Measurements from ENCODE around the gene RIPPLY3. TPM values are rescaled to one million over a fixed set of nuclear protein-coding genes. Genes with fewer than 3 reads are reported as not detected.
"Not testable (repeated sequence)": the region's sequence is repeated elsewhere in the genome, so short reads cannot be mapped to it uniquely, and the experiment has no call there.

The RIPPLY3 gene
- total and polyA plus RNA-seq, 2 donors, result 0.05 to 0.16 TPM

DNA sequence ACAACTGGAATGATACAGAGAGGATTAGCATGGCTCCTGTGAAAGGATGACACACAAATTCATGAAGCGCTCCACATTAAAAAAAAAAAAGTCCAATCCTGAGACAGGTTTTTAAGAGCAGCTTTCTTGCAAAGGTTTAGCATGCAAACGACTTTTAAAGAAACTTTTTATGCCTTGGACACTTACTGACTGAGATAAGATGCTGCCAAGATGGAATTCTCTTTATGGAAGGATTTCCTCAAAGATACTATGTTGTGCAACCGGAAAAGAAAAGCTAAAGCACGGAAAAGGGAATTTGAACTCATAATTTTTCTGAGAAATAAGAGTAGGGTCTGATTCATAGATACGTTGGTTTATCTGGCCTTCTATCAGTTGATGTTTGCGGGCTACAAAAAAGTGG lies 39.1 kb downstream of the RIPPLY3 start:
- no peaks in the 10 kb centered on the region for H3K36me3 ChIP-seq (ENCODE audit: control insufficient read depth in 2 of 2, insufficient read depth in 2 of 2, low read length in 1 of 2)

DNA sequence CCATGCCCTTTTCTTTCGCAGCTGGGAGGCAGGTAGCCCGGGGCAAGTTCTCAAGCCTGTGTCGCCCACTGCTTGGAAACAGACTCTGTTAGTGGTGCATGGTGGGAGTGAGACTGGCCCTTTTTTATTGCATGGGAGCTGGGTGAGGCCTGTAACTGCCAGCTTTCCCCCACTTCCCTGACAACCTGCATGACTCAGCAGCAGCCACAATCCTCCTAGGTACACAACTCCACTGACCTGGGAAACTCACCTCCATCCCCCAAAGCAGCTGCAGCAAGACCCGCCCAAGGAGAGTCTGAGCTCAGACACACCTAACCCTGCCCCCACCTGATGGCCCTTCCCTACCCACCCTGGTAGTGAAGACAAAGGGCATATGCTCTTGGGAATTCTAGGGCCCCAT lies 40.6 kb downstream of the RIPPLY3 start:
- 97% methylated on average over 4 of the region's 4 CpGs for WGBS
- no peaks in the 10 kb centered on the region for H3K27me3 ChIP-seq (ENCODE audit: control insufficient read depth in 2 of 2, insufficient read depth in 1 of 2, low read length in 1 of 2)
- H3K4me3 ChIP-seq (ENCODE audit: low read length in 2 of 2), result no peak overlapping the region
- no peaks in the 10 kb centered on the region for H3K36me3 ChIP-seq (ENCODE audit: control insufficient read depth in 2 of 2, insufficient read depth in 2 of 2, low read length in 1 of 2)
- no peak for DNase-seq (ENCODE audit: low read depth in 6 of 9, low spot score in 9 of 9)
- no peaks in the 10 kb centered on the region for H3K9me3 ChIP-seq (ENCODE audit: control insufficient read depth in 2 of 2, insufficient read depth in 1 of 2, low read length in 1 of 2)
- no peak overlapping the region for H3K27ac ChIP-seq (ENCODE audit: low read depth in 1 of 2, low read length in 1 of 2)
- peaks cover 0 to 16% of the 10 kb centered on the region in 2 donors for H3K4me1 ChIP-seq (ENCODE audit: control insufficient read depth in 2 of 2, insufficient read depth in 2 of 2, low read length in 2 of 2)

More for the DNA sequence above, 39.1 kb downstream of the RIPPLY3 start:
- Histone ChIP-seq H3K9me3 (ENCODE audit: control insufficient read depth in 2 of 2, insufficient read depth in 1 of 2, low read length in 1 of 2) (no peaks in the 10 kb centered on the region), H3K27ac (ENCODE audit: low read depth in 1 of 2, low read length in 1 of 2) (no peak overlapping the region), H3K27me3 (ENCODE audit: control insufficient read depth in 2 of 2, insufficient read depth in 1 of 2, low read length in 1 of 2) (no peaks in the 10 kb centered on the region), H3K4me1 (ENCODE audit: control insufficient read depth in 2 of 2, insufficient read depth in 2 of 2, low read length in 2 of 2) (peaks cover 0 to 16% of the 10 kb centered on the region in 2 donors), H3K4me3 (ENCODE audit: low read length in 2 of 2) (no peak overlapping the region)
- DNase-seq (ENCODE audit: low read depth in 6 of 9, low spot score in 9 of 9), result no peak
- 64% methylated on average over 6 of the region's 6 CpGs for WGBS

DNA sequence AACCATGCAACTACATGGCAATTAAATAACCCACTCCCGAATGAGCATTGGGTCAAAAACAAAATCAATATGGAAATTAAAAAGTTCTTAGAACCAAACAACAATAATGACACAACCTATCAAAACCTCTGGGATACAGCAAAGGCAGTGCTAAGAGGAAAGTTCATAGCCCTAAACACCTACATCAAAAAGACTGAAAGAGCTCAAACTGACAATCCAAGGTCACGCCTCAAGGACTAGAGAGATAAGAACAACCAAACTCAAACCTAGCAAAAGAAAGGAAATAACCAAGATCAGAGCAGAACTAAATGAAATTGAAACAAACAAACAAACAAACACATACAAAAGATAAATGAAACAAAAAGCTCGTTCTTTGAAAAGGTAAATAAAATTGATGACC lies 43.2 kb downstream of the RIPPLY3 start:
- WGBS, result 88% methylated on average over 3 of the region's 3 CpGs
- not testable (repeated sequence) for H3K27ac ChIP-seq (ENCODE audit: low read depth in 1 of 2, low read length in 1 of 2); H3K36me3 ChIP-seq (ENCODE audit: control insufficient read depth in 2 of 2, insufficient read depth in 2 of 2, low read length in 1 of 2); H3K27me3 ChIP-seq (ENCODE audit: control insufficient read depth in 2 of 2, insufficient read depth in 1 of 2, low read length in 1 of 2); H3K4me1 ChIP-seq (ENCODE audit: control insufficient read depth in 2 of 2, insufficient read depth in 2 of 2, low read length in 2 of 2); H3K4me3 ChIP-seq (ENCODE audit: low read length in 2 of 2); H3K9me3 ChIP-seq (ENCODE audit: control insufficient read depth in 2 of 2, insufficient read depth in 1 of 2, low read length in 1 of 2); DNase-seq (ENCODE audit: low read depth in 6 of 9, low spot score in 9 of 9)

GRCh38 chr21:37055271-37055855 lies 48.9 kb downstream of the RIPPLY3 start:
- 98% methylated on average over 2 of the region's 2 CpGs for WGBS
- Histone ChIP-seq H3K36me3 (ENCODE audit: control insufficient read depth in 2 of 2, insufficient read depth in 2 of 2, low read length in 1 of 2) (no peaks in the 10 kb centered on the region), H3K27ac (ENCODE audit: low read depth in 1 of 2, low read length in 1 of 2) (no peak overlapping the region), H3K27me3 (ENCODE audit: control insufficient read depth in 2 of 2, insufficient read depth in 1 of 2, low read length in 1 of 2) (no peaks in the 10 kb centered on the region), H3K4me3 (ENCODE audit: low read length in 2 of 2) (no peak overlapping the region), H3K9me3 (ENCODE audit: control insufficient read depth in 2 of 2, insufficient read depth in 1 of 2, low read length in 1 of 2) (no peaks in the 10 kb centered on the region), H3K4me1 (ENCODE audit: control insufficient read depth in 2 of 2, insufficient read depth in 2 of 2, low read length in 2 of 2) (peaks cover under 1 to 6% of the 10 kb centered on the region in 2 donors)
- no peak for DNase-seq (ENCODE audit: low read depth in 6 of 9, low spot score in 9 of 9)

GRCh38 chr21:37057614-37058013 lies 51.1 kb downstream of the RIPPLY3 start:
- Histone ChIP-seq H3K36me3 (ENCODE audit: control insufficient read depth in 2 of 2, insufficient read depth in 2 of 2, low read length in 1 of 2) (no peaks in the 10 kb centered on the region), H3K4me1 (ENCODE audit: control insufficient read depth in 2 of 2, insufficient read depth in 2 of 2, low read length in 2 of 2) (peaks cover 2 to 11% of the 10 kb centered on the region in 2 donors), H3K9me3 (ENCODE audit: control insufficient read depth in 2 of 2, insufficient read depth in 1 of 2, low read length in 1 of 2) (no peaks in the 10 kb centered on the region), H3K27ac (ENCODE audit: low read depth in 1 of 2, low read length in 1 of 2) (no peak overlapping the region), H3K27me3 (ENCODE audit: control insufficient read depth in 2 of 2, insufficient read depth in 1 of 2, low read length in 1 of 2) (no peaks in the 10 kb centered on the region), H3K4me3 (ENCODE audit: low read length in 2 of 2) (no peak overlapping the region)
- WGBS, result 95% methylated on average over 7 of the region's 7 CpGs
- no peak for DNase-seq (ENCODE audit: low read depth in 6 of 9, low spot score in 9 of 9)

- H3K27me3 ChIP-seq (ENCODE audit: control insufficient read depth in 2 of 2, insufficient read depth in 1 of 2, low read length in 1 of 2), result no peaks in the 10 kb centered on the region
- no peak for DNase-seq (ENCODE audit: low read depth in 6 of 9, low spot score in 9 of 9)
- no peak overlapping the region for H3K4me3 ChIP-seq (ENCODE audit: low read length in 2 of 2)
- WGBS, result 32% methylated on average over 2 of the region's 2 CpGs
- H3K36me3 ChIP-seq (ENCODE audit: control insufficient read depth in 2 of 2, insufficient read depth in 2 of 2, low read length in 1 of 2), result no peaks in the 10 kb centered on the region
- H3K9me3 ChIP-seq (ENCODE audit: control insufficient read depth in 2 of 2, insufficient read depth in 1 of 2, low read length in 1 of 2), result no peaks in the 10 kb centered on the region
- peaks cover 2 to 11% of the 10 kb centered on the region in 2 donors for H3K4me1 ChIP-seq (ENCODE audit: control insufficient read depth in 2 of 2, insufficient read depth in 2 of 2, low read length in 2 of 2)
- no peak overlapping the region for H3K27ac ChIP-seq (ENCODE audit: low read depth in 1 of 2, low read length in 1 of 2)
Observed at GRCh38 chr21:37058261-37058660, 51.8 kb downstream of the RIPPLY3 start.

- Histone ChIP-seq H3K4me1 (ENCODE audit: control insufficient read depth in 2 of 2, insufficient read depth in 2 of 2, low read length in 2 of 2) (peaks cover 2 to 11% of the 10 kb centered on the region in 2 donors), H3K4me3 (ENCODE audit: low read length in 2 of 2) (no peak overlapping the region), H3K9me3 (ENCODE audit: control insufficient read depth in 2 of 2, insufficient read depth in 1 of 2, low read length in 1 of 2) (no peaks in the 10 kb centered on the region), H3K36me3 (ENCODE audit: control insufficient read depth in 2 of 2, insufficient read depth in 2 of 2, low read length in 1 of 2) (no peaks in the 10 kb centered on the region), H3K27ac (ENCODE audit: low read depth in 1 of 2, low read length in 1 of 2) (no peak overlapping the region), H3K27me3 (ENCODE audit: control insufficient read depth in 2 of 2, insufficient read depth in 1 of 2, low read length in 1 of 2) (no peaks in the 10 kb centered on the region)
- 83% methylated on average over 5 of the region's 5 CpGs for WGBS
- DNase-seq (ENCODE audit: low read depth in 6 of 9, low spot score in 9 of 9), result no peak
Observed at GRCh38 chr21:37059181-37059580, 52.7 kb downstream of the RIPPLY3 start.

DNA sequence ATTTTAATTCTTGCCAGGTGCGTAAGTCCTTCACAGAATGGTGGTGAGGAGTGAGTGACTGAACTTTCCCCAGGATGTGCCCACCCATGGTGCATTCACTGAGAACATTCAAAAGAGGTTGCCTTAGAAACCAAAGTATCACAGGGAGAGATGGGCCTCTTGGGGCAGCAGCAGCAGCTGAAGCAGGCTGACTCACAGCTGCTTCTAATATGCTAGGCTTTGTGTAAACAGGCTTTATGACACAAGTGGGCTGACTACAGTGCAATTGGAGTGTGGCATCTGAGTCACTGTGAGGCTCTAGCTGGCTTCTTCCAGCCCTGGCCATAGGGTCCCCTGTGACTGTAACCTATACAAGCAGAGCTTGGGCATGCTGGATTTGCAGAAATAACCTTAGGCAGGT lies 53.8 kb downstream of the RIPPLY3 start:
- H3K9me3 ChIP-seq (ENCODE audit: control insufficient read depth in 2 of 2, insufficient read depth in 1 of 2, low read length in 1 of 2), result no peaks in the 10 kb centered on the region
- H3K27ac ChIP-seq (ENCODE audit: low read depth in 1 of 2, low read length in 1 of 2), result peak overlapping the region in 1 of 2 donors; percentile 74
- peak in 5 of 9 donors; percentile 42 to 75 (median 51) for DNase-seq (ENCODE audit: low read depth in 6 of 9, low spot score in 9 of 9)
- 88% methylated on average over 1 of the region's 1 CpG for WGBS
- no peaks in the 10 kb centered on the region for H3K36me3 ChIP-seq (ENCODE audit: control insufficient read depth in 2 of 2, insufficient read depth in 2 of 2, low read length in 1 of 2)
- no peaks in the 10 kb centered on the region for H3K27me3 ChIP-seq (ENCODE audit: control insufficient read depth in 2 of 2, insufficient read depth in 1 of 2, low read length in 1 of 2)
- H3K4me1 ChIP-seq (ENCODE audit: control insufficient read depth in 2 of 2, insufficient read depth in 2 of 2, low read length in 2 of 2), result peaks cover 2 to 11% of the 10 kb centered on the region in 2 donors
- H3K4me3 ChIP-seq (ENCODE audit: low read length in 2 of 2), result no peak overlapping the region

DNA sequence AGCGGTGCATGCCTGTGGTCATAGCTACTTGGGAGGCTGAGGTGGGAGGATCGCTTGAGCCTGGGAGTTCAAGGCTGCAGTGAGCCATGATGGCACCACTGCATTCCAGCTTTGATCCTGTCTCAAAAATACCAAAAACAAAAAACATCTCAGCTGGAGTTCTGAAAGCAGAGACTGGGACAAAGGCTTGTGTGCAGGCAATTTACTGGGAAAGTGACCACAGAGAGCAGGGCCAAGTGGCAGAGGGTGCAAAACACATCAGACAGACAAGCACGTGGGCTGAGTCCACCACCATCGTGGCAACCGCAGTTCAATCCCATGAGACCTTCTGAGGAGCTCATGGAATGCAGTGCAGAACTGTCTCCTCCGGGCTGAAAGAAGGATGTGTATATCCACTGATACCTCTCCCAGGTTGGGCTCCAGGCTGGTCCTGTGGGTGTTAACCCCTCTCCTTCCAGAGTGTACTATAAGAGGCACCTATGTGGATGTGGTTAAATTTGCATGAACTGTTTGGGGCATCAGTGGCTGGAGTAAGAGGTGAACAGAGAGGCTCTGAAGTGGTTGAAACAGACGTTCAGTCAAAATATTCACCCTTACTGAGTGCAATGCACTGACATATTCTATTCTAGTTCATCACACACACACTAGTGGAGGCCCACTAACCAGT lies 55.6 kb downstream of the RIPPLY3 start:
- no peak overlapping the region for H3K27ac ChIP-seq (ENCODE audit: low read depth in 1 of 2, low read length in 1 of 2)
- H3K9me3 ChIP-seq (ENCODE audit: control insufficient read depth in 2 of 2, insufficient read depth in 1 of 2, low read length in 1 of 2), result no peaks in the 10 kb centered on the region
- 90% methylated on average over 7 of the region's 7 CpGs for WGBS
- no peak for DNase-seq (ENCODE audit: low read depth in 6 of 9, low spot score in 9 of 9)
- H3K36me3 ChIP-seq (ENCODE audit: control insufficient read depth in 2 of 2, insufficient read depth in 2 of 2, low read length in 1 of 2), result peaks cover 0 to 5% of the 10 kb centered on the region in 2 donors
- H3K27me3 ChIP-seq (ENCODE audit: control insufficient read depth in 2 of 2, insufficient read depth in 1 of 2, low read length in 1 of 2), result no peaks in the 10 kb centered on the region
- no peak overlapping the region for H3K4me3 ChIP-seq (ENCODE audit: low read length in 2 of 2)
- peaks cover 2 to 11% of the 10 kb centered on the region in 2 donors for H3K4me1 ChIP-seq (ENCODE audit: control insufficient read depth in 2 of 2, insufficient read depth in 2 of 2, low read length in 2 of 2)
